ENCODE measurements around the gene GRIA3. TPM values are rescaled to one million over a fixed set of nuclear protein-coding genes. Genes with fewer than 3 reads are reported as not detected.

Gene GRIA3
- total RNA-seq, 1 experiment from 2014 or later = 3.8 TPM

DNA sequence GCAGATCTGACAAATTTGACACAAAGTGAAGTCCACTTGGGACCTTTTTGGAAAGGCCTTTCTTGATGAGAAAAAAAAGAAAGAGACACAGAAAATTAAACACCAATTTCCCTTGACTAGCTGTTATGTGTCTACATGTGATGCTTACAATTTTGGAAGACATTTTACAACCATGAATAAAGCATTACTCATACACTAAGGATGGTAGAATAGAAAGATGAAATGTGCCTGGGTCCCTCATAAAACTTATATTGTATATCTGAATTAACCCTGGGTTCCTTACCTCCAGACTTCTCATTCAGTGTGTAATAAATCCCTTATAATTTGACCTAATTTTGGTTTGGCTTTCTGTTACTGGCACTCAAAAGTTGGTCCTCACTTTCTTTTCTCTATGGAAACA lies 16.5 kb upstream of the GRIA3 start:
- ATAC-seq (no peak), DNase-seq (ENCODE audit: low spot score) (no peak)
- TF ChIP-seq TEAD4 (CRISPR knock-in tag; IDR thresholded peaks at IDR 0.05) (no peak), AR (CRISPR knock-in tag; IDR thresholded peaks at IDR 0.05) (no peak), E2F4 (CRISPR knock-in tag; IDR thresholded peaks at IDR 0.05; ENCODE audit: borderline replicate concordance, low read depth) (no peak), ZNF423 (CRISPR knock-in tag; IDR thresholded peaks at IDR 0.05) (no peak), ATF1 (CRISPR knock-in tag; IDR thresholded peaks at IDR 0.05) (no peak), TP53 (CRISPR knock-in tag; IDR thresholded peaks at IDR 0.05) (no peak)
- TF ChIP-seq, protein P1, sequence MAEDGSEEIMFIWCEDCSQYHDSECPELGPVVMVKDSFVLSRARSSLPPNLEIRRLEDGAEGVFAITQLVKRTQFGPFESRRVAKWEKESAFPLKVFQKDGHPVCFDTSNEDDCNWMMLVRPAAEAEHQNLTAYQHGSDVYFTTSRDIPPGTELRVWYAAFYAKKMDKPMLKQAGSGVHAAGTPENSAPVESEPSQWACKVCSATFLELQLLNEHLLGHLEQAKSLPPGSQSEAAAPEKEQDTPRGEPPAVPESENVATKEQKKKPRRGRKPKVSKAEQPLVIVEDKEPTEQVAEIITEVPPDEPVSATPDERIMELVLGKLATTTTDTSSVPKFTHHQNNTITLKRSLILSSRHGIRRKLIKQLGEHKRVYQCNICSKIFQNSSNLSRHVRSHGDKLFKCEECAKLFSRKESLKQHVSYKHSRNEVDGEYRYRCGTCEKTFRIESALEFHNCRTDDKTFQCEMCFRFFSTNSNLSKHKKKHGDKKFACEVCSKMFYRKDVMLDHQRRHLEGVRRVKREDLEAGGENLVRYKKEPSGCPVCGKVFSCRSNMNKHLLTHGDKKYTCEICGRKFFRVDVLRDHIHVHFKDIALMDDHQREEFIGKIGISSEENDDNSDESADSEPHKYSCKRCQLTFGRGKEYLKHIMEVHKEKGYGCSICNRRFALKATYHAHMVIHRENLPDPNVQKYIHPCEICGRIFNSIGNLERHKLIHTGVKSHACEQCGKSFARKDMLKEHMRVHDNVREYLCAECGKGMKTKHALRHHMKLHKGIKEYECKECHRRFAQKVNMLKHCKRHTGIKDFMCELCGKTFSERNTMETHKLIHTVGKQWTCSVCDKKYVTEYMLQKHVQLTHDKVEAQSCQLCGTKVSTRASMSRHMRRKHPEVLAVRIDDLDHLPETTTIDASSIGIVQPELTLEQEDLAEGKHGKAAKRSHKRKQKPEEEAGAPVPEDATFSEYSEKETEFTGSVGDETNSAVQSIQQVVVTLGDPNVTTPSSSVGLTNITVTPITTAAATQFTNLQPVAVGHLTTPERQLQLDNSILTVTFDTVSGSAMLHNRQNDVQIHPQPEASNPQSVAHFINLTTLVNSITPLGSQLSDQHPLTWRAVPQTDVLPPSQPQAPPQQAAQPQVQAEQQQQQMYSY (CRISPR knock-in tag; IDR thresholded peaks at IDR 0.05) = no peak
- Mint-ChIP-seq H3K27me3 (ENCODE audit: low read depth) (peaks cover 6% of the 10 kb centered on the region; the same call in 1 of the 2 replicates), H3K27ac (no peak overlapping the region), H3K4me1 (peaks cover 20% of the 10 kb centered on the region), H3K4me3 (no peak overlapping the region), H3K36me3 (peaks cover 3% of the 10 kb centered on the region; the same call in 1 of the 2 replicates), H3K9me3 (peaks cover 19% of the 10 kb centered on the region)
- ChIA-PET CTCF (no interaction called here), POLR2A (no interaction called here)

DNA sequence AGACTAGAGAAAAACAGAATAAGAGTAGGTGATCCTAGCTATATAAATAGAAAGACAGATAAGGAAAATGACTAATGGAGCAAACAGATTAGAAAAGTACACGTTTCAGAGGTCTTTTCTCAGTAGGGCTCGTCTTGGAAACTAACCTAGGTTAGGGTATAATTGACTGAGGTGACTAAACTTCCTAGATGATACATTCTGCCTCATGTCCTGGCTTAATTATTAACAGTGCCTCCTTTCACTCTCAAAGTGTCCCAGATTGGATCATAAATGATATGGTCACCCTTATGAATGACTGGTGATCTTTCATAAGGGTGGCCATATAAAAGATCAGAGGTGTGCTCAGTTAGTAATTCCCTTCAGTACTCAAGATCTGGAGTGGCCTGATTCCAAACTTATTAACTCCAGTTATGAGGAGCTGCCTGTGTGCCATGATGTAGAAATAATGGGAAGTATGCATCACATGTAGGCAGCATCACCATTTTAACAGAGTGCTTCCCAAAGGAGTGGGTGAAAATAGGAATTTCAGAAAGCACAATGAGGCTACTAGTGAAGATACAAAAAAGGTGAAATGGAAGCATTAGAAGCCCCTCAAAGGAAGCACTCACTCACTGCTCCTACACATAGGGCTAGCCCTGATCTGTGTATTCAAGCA lies 14.7 kb upstream of the GRIA3 start:
- no peak for DNase-seq (ENCODE audit: low spot score)
- H3K9me3 Mint-ChIP-seq = peaks cover 14% of the 10 kb centered on the region
- peaks cover 6% of the 10 kb centered on the region; the same call in 1 of the 2 replicates for H3K27me3 Mint-ChIP-seq (ENCODE audit: low read depth)
- H3K4me3 Mint-ChIP-seq = no peak overlapping the region
- CTCF ChIA-PET = no interaction called here
- POLR2A ChIA-PET = no interaction called here
- peaks cover 3% of the 10 kb centered on the region; the same call in 1 of the 2 replicates for H3K36me3 Mint-ChIP-seq
- no peak overlapping the region for H3K27ac Mint-ChIP-seq
- H3K4me1 Mint-ChIP-seq = peaks cover 8% of the 10 kb centered on the region; the same call in 1 of the 2 replicates
- ATAC-seq = no peak
- TF ChIP-seq ZNF138 (CRISPR knock-in tag; conservative IDR thresholded peaks at IDR 0.05) (no peak), MYBL2 (CRISPR knock-in tag; IDR thresholded peaks at IDR 0.05) (no peak), NFE2L1 (CRISPR knock-in tag; IDR thresholded peaks at IDR 0.05) (no peak), ZNF416 (CRISPR knock-in tag; IDR thresholded peaks at IDR 0.05) (no peak), AR (CRISPR knock-in tag; IDR thresholded peaks at IDR 0.05) (no peak)
- TF ChIP-seq, protein P2, sequence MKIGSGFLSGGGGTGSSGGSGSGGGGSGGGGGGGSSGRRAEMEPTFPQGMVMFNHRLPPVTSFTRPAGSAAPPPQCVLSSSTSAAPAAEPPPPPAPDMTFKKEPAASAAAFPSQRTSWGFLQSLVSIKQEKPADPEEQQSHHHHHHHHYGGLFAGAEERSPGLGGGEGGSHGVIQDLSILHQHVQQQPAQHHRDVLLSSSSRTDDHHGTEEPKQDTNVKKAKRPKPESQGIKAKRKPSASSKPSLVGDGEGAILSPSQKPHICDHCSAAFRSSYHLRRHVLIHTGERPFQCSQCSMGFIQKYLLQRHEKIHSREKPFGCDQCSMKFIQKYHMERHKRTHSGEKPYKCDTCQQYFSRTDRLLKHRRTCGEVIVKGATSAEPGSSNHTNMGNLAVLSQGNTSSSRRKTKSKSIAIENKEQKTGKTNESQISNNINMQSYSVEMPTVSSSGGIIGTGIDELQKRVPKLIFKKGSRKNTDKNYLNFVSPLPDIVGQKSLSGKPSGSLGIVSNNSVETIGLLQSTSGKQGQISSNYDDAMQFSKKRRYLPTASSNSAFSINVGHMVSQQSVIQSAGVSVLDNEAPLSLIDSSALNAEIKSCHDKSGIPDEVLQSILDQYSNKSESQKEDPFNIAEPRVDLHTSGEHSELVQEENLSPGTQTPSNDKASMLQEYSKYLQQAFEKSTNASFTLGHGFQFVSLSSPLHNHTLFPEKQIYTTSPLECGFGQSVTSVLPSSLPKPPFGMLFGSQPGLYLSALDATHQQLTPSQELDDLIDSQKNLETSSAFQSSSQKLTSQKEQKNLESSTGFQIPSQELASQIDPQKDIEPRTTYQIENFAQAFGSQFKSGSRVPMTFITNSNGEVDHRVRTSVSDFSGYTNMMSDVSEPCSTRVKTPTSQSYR (CRISPR knock-in tag; IDR thresholded peaks at IDR 0.05) = no peak
- TF ChIP-seq, protein P3, sequence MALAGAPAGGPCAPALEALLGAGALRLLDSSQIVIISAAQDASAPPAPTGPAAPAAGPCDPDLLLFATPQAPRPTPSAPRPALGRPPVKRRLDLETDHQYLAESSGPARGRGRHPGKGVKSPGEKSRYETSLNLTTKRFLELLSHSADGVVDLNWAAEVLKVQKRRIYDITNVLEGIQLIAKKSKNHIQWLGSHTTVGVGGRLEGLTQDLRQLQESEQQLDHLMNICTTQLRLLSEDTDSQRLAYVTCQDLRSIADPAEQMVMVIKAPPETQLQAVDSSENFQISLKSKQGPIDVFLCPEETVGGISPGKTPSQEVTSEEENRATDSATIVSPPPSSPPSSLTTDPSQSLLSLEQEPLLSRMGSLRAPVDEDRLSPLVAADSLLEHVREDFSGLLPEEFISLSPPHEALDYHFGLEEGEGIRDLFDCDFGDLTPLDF (CRISPR knock-in tag; IDR thresholded peaks at IDR 0.05) = no peak
- TF ChIP-seq, protein P4, sequence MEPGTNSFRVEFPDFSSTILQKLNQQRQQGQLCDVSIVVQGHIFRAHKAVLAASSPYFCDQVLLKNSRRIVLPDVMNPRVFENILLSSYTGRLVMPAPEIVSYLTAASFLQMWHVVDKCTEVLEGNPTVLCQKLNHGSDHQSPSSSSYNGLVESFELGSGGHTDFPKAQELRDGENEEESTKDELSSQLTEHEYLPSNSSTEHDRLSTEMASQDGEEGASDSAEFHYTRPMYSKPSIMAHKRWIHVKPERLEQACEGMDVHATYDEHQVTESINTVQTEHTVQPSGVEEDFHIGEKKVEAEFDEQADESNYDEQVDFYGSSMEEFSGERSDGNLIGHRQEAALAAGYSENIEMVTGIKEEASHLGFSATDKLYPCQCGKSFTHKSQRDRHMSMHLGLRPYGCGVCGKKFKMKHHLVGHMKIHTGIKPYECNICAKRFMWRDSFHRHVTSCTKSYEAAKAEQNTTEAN (CRISPR knock-in tag; IDR thresholded peaks at IDR 0.05) = no peak
